Measurements from ENCODE around the gene YKT6. TPM values are rescaled to one million over a fixed set of nuclear protein-coding genes. Genes with fewer than 3 reads are reported as not detected.
A peak's percentile ranks its signal among the peaks of the same experiment; 100 is the strongest.

YKT6 gene
- total and polyA plus RNA-seq, 5 experiments from 2014 or later, result 31.6 to 66.7 (median 37.0) TPM

GRCh38 chr7:44217852-44218402 lies 17.1 kb downstream of the YKT6 start:
- no peak for ATAC-seq

DNA sequence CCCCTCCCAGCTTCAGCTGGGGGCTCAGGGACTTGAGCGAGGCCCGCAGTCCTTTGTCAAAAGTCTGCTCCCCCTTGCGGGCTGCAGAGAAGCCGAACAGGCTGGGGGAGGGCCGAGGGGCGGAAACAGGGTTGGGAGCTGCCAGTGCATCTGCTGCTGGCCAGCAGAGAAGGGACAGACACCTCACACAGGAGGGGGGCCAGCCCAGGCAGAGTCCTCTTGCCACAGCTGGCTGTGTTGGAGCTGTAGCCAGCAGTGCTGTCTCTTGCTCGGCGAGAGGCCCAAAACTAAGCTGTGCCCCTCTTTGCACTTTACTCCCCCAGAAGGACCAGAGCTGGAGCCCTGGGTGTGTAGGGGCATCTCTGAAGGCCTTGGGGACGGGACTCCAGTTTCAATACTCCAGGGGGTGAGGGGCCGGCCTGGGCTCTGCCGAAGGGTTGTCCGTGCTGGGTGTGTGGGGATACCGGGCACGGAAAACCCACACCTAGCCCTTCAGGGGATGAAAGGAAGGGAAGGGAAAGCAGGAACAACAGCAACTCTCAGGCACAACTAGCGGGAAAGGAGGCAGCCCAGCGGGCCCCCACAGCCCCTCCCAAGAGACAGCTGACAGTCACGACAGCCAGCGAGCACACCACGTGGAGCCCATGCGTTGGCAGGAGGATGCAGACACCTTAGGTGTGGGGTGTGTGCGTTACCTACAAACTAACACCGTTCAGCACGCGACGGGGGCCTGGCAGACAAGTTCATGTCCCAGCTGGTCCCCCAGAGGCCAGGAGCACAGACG lies 17.8 kb downstream of the YKT6 start:
- Mint-ChIP-seq H3K27me3 (no peaks in the 10 kb centered on the region), H3K4me1 (peaks cover 0 to 2% (median 0%) of the 10 kb centered on the region in 4 donors), H3K27ac (no peak overlapping the region), H3K9me3 (no peaks in the 10 kb centered on the region), H3K4me3 (no peak overlapping the region), H3K36me3 (peaks cover 0 to 4% (median 0%) of the 10 kb centered on the region in 3 donors)
- ATAC-seq (no peak), DNase-seq (peak in 1 of 10 donors; percentile 53)
- POLR2A ChIA-PET, result interaction anchor here (0.7 kb wide), 2 partner anchors 111 to 389 kb away, joined by 3 to 4 read pairs; no protein-coding TSS in a partner anchor

More at GRCh38 chr7:44217852-44218402, 17.1 kb downstream of the YKT6 start:
- POLR2A ChIA-PET, result no interaction called here
- H3K27ac Mint-ChIP-seq, result peak overlapping the region in 1 of 10 donors; percentile 54
- no peaks in the 10 kb centered on the region for H3K27me3 Mint-ChIP-seq
- H3K9me3 Mint-ChIP-seq, result no peaks in the 10 kb centered on the region
- H3K4me3 Mint-ChIP-seq, result no peak overlapping the region
- peaks cover 0 to 10% (median 0%) of the 10 kb centered on the region in 3 donors for H3K36me3 Mint-ChIP-seq
- peak in 1 of 10 donors; percentile 2 for DNase-seq
- H3K4me1 Mint-ChIP-seq, result peaks cover 0 to 2% (median 0%) of the 10 kb centered on the region in 4 donors

GRCh38 chr7:44219371-44220045 lies 18.7 kb downstream of the YKT6 start:
- H3K4me1 Mint-ChIP-seq, result peaks cover 0 to 2% (median 0%) of the 10 kb centered on the region in 4 donors
- POLR2A ChIA-PET, result interaction anchor here (0.7 kb wide), 2 partner anchors 110 to 388 kb away, joined by 3 to 4 read pairs; no protein-coding TSS in a partner anchor
- DNase-seq, result peak in 1 of 10 donors; percentile 56
- H3K27ac Mint-ChIP-seq, result no peak overlapping the region
- H3K9me3 Mint-ChIP-seq, result no peaks in the 10 kb centered on the region
- ATAC-seq, result no peak
- H3K36me3 Mint-ChIP-seq, result no peaks in the 10 kb centered on the region
- H3K27me3 Mint-ChIP-seq, result peaks cover 0 to 7% (median 0%) of the 10 kb centered on the region in 5 donors
- H3K4me3 Mint-ChIP-seq, result no peak overlapping the region

DNA sequence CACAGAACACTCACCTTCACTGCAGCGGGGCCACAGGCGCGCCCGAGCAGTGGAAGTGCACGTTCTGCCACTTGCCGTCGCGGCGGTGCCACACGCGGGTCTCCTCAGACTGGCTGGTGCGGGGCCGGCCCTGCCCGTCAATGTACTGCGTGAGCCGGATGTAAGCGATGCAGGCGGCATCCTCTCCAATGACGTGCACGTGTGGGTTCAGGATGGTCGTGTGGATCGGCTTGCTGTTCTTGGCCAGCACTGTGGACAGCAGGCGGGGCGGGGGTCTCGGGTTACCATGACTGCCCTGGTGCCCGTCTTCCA lies 19.2 kb downstream of the YKT6 start:
- Mint-ChIP-seq H3K27me3 (peaks cover 0 to 7% (median 0%) of the 10 kb centered on the region in 5 donors), H3K27ac (no peak overlapping the region), H3K4me3 (no peak overlapping the region), H3K9me3 (no peaks in the 10 kb centered on the region), H3K4me1 (peaks cover 0 to 2% (median 0%) of the 10 kb centered on the region in 4 donors), H3K36me3 (no peaks in the 10 kb centered on the region)
- peak in 1 of 10 donors; percentile 32 for DNase-seq
- no peak for ATAC-seq
- POLR2A ChIA-PET, result no interaction called here

- no peak for ATAC-seq
- Mint-ChIP-seq H3K27me3 (peaks cover 0 to 11% (median 0%) of the 10 kb centered on the region in 5 donors), H3K27ac (no peak overlapping the region), H3K4me1 (peaks cover 0 to 2% (median 0%) of the 10 kb centered on the region in 4 donors), H3K36me3 (no peaks in the 10 kb centered on the region), H3K9me3 (no peaks in the 10 kb centered on the region), H3K4me3 (no peak overlapping the region)
- POLR2A ChIA-PET, result no interaction called here
- peak in 1 of 10 donors; percentile 54 for DNase-seq
These were observed 19.8 kb downstream of the YKT6 start for GRCh38 chr7:44220358-44221112.

DNA sequence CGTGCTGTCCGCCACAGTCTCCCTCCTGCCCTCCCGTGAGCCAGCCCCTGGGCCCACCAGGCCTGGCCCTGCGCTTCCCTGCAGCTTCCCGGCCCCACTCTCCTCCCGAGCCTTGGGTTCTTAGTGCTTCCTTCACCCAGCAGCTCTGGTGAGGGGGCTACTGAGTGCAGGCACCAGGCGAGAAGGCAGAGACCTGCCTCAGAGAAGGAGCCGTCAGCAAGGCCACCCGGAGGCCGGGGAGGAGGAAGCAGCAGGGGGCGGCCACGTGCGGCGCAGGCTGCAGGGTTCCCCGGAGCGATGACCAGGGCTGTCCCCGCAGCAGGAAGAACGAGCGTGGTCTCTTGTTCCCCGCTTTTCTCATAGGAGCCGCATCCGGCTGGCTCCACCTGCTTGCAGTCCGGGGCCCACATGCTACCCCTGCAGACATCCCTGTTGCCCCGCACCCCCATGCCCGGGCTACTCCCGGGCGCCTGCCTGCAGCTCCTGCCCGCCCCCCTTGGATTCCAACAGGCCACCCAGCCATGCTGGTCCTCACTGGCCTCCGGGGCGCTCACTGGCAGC lies 20.5 kb downstream of the YKT6 start:
- Mint-ChIP-seq H3K4me3 (no peak overlapping the region), H3K9me3 (no peaks in the 10 kb centered on the region), H3K4me1 (peaks cover 0 to 7% (median 0%) of the 10 kb centered on the region in 4 donors), H3K27ac (no peak overlapping the region), H3K36me3 (no peaks in the 10 kb centered on the region), H3K27me3 (peaks cover 0 to 18% (median 3%) of the 10 kb centered on the region in 5 donors)
- ATAC-seq (no peak), DNase-seq (peak in 1 of 10 donors; percentile 58)
- POLR2A ChIA-PET, result no interaction called here

- H3K36me3 Mint-ChIP-seq, result no peaks in the 10 kb centered on the region
- H3K4me1 Mint-ChIP-seq, result peaks cover 0 to 7% (median 0%) of the 10 kb centered on the region in 4 donors
- POLR2A ChIA-PET, result no interaction called here
- peaks cover 0 to 19% (median 6%) of the 10 kb centered on the region in 5 donors for H3K27me3 Mint-ChIP-seq
- DNase-seq, result peak in 1 of 10 donors; percentile 38
- ATAC-seq, result no peak
- peak overlapping the region in 1 of 10 donors; percentile 31 for H3K27ac Mint-ChIP-seq
- H3K4me3 Mint-ChIP-seq, result no peak overlapping the region
- no peaks in the 10 kb centered on the region for H3K9me3 Mint-ChIP-seq
These were observed 21.3 kb downstream of the YKT6 start for GRCh38 chr7:44222074-44222473.

DNA sequence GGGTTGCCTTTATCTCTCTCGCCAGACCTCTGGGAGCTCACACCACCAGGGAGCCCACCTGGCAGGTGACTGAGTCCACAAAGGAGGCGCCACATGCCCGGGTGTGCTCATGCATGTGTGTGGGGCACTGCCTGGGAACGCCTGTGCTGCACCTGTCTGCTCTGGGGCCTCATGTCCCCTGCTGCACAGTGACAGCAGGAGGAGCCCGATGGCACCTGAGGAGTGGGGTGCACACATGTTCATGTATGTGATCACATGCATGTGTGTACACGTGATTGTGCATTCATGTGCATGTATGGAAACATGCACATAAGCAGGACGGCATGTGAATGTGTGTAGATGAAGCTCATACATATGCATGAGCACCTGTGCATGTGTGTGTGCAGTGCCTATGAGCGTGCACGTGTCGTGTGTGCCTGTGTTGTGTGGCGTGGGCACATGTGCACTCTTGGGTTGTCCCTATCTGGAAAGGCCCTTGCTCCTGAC lies 22.0 kb downstream of the YKT6 start:
- no peak for ATAC-seq
- H3K9me3 Mint-ChIP-seq, result no peaks in the 10 kb centered on the region
- H3K4me1 Mint-ChIP-seq, result peaks cover 0 to 7% (median 0%) of the 10 kb centered on the region in 4 donors
- no peaks in the 10 kb centered on the region for H3K36me3 Mint-ChIP-seq
- H3K27me3 Mint-ChIP-seq, result peaks cover 0 to 19% (median 6%) of the 10 kb centered on the region in 5 donors
- POLR2A ChIA-PET, result no interaction called here
- no peak overlapping the region for H3K4me3 Mint-ChIP-seq
- no peak overlapping the region for H3K27ac Mint-ChIP-seq
- DNase-seq, result peak in 1 of 10 donors; percentile 9

GRCh38 chr7:44223362-44224079 lies 22.7 kb downstream of the YKT6 start:
- Mint-ChIP-seq H3K36me3 (no peaks in the 10 kb centered on the region), H3K27ac (no peak overlapping the region), H3K27me3 (peaks cover 0 to 19% (median 6%) of the 10 kb centered on the region in 5 donors), H3K4me3 (no peak overlapping the region), H3K9me3 (no peaks in the 10 kb centered on the region), H3K4me1 (peaks cover 0 to 7% (median 0%) of the 10 kb centered on the region in 4 donors)
- ATAC-seq, result no peak
- POLR2A ChIA-PET, result no interaction called here
- DNase-seq, result peak in 1 of 10 donors; percentile 36

DNA sequence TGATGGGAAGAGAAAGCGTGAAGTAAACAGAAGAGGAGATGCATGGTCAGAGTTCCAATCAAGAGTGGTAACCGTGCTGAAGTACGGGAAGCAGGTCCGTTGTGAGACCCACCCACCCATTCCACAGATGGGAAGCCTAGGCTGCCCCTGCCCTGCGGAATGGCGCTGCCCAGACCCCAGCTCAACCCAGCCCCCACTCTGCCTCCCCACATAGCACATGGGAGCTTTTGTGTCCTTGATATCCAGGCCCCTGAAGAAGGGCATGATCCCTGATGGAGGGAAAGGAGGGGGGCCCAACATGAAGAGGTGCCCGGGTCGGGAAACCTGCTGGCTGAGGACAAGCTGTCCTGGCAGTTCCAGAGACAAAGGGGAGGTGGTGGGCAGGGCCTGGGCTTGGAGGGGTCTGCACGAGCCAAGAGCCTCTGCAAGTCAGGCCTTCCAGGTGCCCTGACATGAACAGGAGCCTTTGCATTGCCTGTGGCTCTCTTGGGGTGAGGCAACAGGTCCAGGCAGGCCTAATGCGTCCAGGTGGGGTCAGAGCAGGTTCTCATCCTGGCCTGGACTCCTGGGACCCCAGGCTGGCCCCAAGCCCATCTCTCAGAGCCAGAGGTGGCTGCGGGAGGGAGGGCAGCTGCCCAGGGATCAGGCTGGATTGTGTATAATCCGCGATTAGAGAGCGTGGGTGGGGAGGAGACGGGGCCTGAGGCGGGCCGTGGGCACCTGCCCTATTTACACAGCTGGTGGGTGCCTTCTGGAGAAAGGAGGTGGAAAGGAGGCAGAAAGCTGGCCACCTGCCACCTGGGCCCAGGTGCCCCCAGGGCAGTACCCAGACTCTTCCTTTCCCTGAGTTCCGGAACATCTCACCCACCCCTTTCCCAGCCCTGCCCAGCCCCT lies 23.5 kb downstream of the YKT6 start:
- Mint-ChIP-seq H3K4me3 (no peak overlapping the region), H3K27me3 (peaks cover 0 to 19% (median 6%) of the 10 kb centered on the region in 5 donors), H3K9me3 (no peaks in the 10 kb centered on the region), H3K36me3 (no peaks in the 10 kb centered on the region), H3K27ac (no peak overlapping the region), H3K4me1 (peaks cover 0 to 7% (median 0%) of the 10 kb centered on the region in 4 donors)
- POLR2A ChIA-PET, result no interaction called here
- DNase-seq, result peak in 1 of 10 donors; percentile 27
- no peak for ATAC-seq
